Measurements from ENCODE around the gene TEX38. TPM values are rescaled to one million over a fixed set of nuclear protein-coding genes. Genes with fewer than 3 reads are reported as not detected.

Gene TEX38
- total and polyA plus RNA-seq, 2 donors = not detected

- H3K27ac ChIP-seq (ENCODE audit: low read depth) = no peak overlapping the region
- WGBS = 60% methylated on average over 2 of the region's 2 CpGs
- peaks cover 3% of the 10 kb centered on the region for H3K36me3 ChIP-seq (ENCODE audit: insufficient read depth)
- H3K4me3 ChIP-seq (ENCODE audit: low read depth, low read length) = no peak overlapping the region
- DNase-seq (ENCODE audit: extremely low spot score) = no peak
- no peaks in the 10 kb centered on the region for H3K4me1 ChIP-seq (ENCODE audit: insufficient read depth)
Observed at GRCh38 chr1:46665983-46666382, 5.7 kb upstream of the TEX38 start.

- peaks cover 3% of the 10 kb centered on the region for H3K36me3 ChIP-seq (ENCODE audit: insufficient read depth)
- DNase-seq (ENCODE audit: extremely low spot score) = no peak
- under 1% methylated on average over 96 of the region's 96 CpGs for WGBS
Observed at GRCh38 chr1:46667782-46668760, 3.6 kb upstream of the TEX38 start, which contains the start of gene ATPAF1. Gene ATPAF1 (minus strand): TSS chr1:46668364. CDS start chr1:46668322, 42 bp downstream.

GRCh38 chr1:46670134-46670533, 1.5 kb upstream of the TEX38 start:
- H3K4me3 ChIP-seq (ENCODE audit: low read depth, low read length) = no peak overlapping the region
- H3K36me3 ChIP-seq (ENCODE audit: insufficient read depth) = no peaks in the 10 kb centered on the region
- 90% methylated on average over 1 of the region's 1 CpG for WGBS
- DNase-seq (ENCODE audit: extremely low spot score) = no peak
- no peak overlapping the region for H3K27ac ChIP-seq (ENCODE audit: low read depth)
- H3K4me1 ChIP-seq (ENCODE audit: insufficient read depth) = no peaks in the 10 kb centered on the region

More at GRCh38 chr1:46667782-46668760, 3.6 kb upstream of the TEX38 start, which contains the start of gene ATPAF1:
- Histone ChIP-seq H3K4me1 (ENCODE audit: insufficient read depth) (no peaks in the 10 kb centered on the region), H3K27ac (ENCODE audit: low read depth) (peak within 1 kb of the TSS; percentile 44), H3K4me3 (ENCODE audit: low read depth, low read length) (peak within 1 kb of the TSS; percentile 94)

- DNase-seq (ENCODE audit: extremely low spot score) = no peak
- Histone ChIP-seq H3K36me3 (ENCODE audit: insufficient read depth) (no peaks in the 10 kb centered on the region), H3K4me3 (ENCODE audit: low read depth, low read length) (no peak overlapping the region), H3K27ac (ENCODE audit: low read depth) (no peak overlapping the region), H3K4me1 (ENCODE audit: insufficient read depth) (no peaks in the 10 kb centered on the region)
- WGBS = 75% methylated on average over 8 of the region's 8 CpGs
Observed at GRCh38 chr1:46672696-46673095, 1.0 kb downstream of the TEX38 start.

GRCh38 chr1:46673749-46674182, 2.1 kb downstream of the TEX38 start:
- Histone ChIP-seq H3K27ac (ENCODE audit: low read depth) (no peak overlapping the region), H3K36me3 (ENCODE audit: insufficient read depth) (no peaks in the 10 kb centered on the region), H3K4me1 (ENCODE audit: insufficient read depth) (no peaks in the 10 kb centered on the region), H3K4me3 (ENCODE audit: low read depth, low read length) (no peak overlapping the region)
- no peak for DNase-seq (ENCODE audit: extremely low spot score)
- 55% methylated on average over 4 of the region's 4 CpGs for WGBS

GRCh38 chr1:46675549-46676314, 4.1 kb downstream of the TEX38 start:
- DNase-seq (ENCODE audit: extremely low spot score) = no peak
- H3K36me3 ChIP-seq (ENCODE audit: insufficient read depth) = peaks cover 3% of the 10 kb centered on the region
- H3K27ac ChIP-seq (ENCODE audit: low read depth) = no peak overlapping the region
- WGBS = 84% methylated on average over 1 of the region's 1 CpG
- H3K4me3 ChIP-seq (ENCODE audit: low read depth, low read length) = no peak overlapping the region
- H3K4me1 ChIP-seq (ENCODE audit: insufficient read depth) = no peaks in the 10 kb centered on the region

GRCh38 chr1:46676531-46676930, 4.9 kb downstream of the TEX38 start:
- no peak for DNase-seq (ENCODE audit: extremely low spot score)
- Histone ChIP-seq H3K4me3 (ENCODE audit: low read depth, low read length) (no peak overlapping the region), H3K36me3 (ENCODE audit: insufficient read depth) (peaks cover 3% of the 10 kb centered on the region), H3K27ac (ENCODE audit: low read depth) (no peak overlapping the region), H3K4me1 (ENCODE audit: insufficient read depth) (no peaks in the 10 kb centered on the region)
- WGBS = 90% methylated on average over 1 of the region's 1 CpG

- no peak overlapping the region for H3K27ac ChIP-seq (ENCODE audit: low read depth)
- no peaks in the 10 kb centered on the region for H3K4me1 ChIP-seq (ENCODE audit: insufficient read depth)
- WGBS = 96% methylated on average over 1 of the region's 1 CpG
- H3K36me3 ChIP-seq (ENCODE audit: insufficient read depth) = peaks cover 3% of the 10 kb centered on the region
- H3K4me3 ChIP-seq (ENCODE audit: low read depth, low read length) = no peak overlapping the region
- DNase-seq (ENCODE audit: extremely low spot score) = no peak
Observed at GRCh38 chr1:46677339-46677738, 5.7 kb downstream of the TEX38 start.

GRCh38 chr1:46679789-46680573, 8.3 kb downstream of the TEX38 start:
- Histone ChIP-seq H3K27ac (ENCODE audit: low read depth) (no peak overlapping the region), H3K4me1 (ENCODE audit: insufficient read depth) (no peaks in the 10 kb centered on the region), H3K36me3 (ENCODE audit: insufficient read depth) (peaks cover 12% of the 10 kb centered on the region), H3K4me3 (ENCODE audit: low read depth, low read length) (no peak overlapping the region)
- 96% methylated on average over 6 of the region's 6 CpGs for WGBS
- DNase-seq (ENCODE audit: extremely low spot score) = no peak

GRCh38 chr1:46681333-46682034, 9.8 kb downstream of the TEX38 start:
- DNase-seq (ENCODE audit: extremely low spot score) = no peak
- 94% methylated on average over 1 of the region's 1 CpG for WGBS
- Histone ChIP-seq H3K4me1 (ENCODE audit: insufficient read depth) (no peaks in the 10 kb centered on the region), H3K36me3 (ENCODE audit: insufficient read depth) (peaks cover 12% of the 10 kb centered on the region), H3K27ac (ENCODE audit: low read depth) (no peak overlapping the region), H3K4me3 (ENCODE audit: low read depth, low read length) (no peak overlapping the region)

GRCh38 chr1:46682064-46682463, 10.4 kb downstream of the TEX38 start:
- Histone ChIP-seq H3K4me3 (ENCODE audit: low read depth, low read length) (no peak overlapping the region), H3K4me1 (ENCODE audit: insufficient read depth) (peaks cover 3% of the 10 kb centered on the region), H3K36me3 (ENCODE audit: insufficient read depth) (peaks cover 12% of the 10 kb centered on the region), H3K27ac (ENCODE audit: low read depth) (no peak overlapping the region)
- WGBS = 74% methylated on average over 1 of the region's 1 CpG
- DNase-seq (ENCODE audit: extremely low spot score) = no peak

GRCh38 chr1:46684670-46685069, 13.0 kb downstream of the TEX38 start:
- Histone ChIP-seq H3K27ac (ENCODE audit: low read depth) (no peak overlapping the region), H3K36me3 (ENCODE audit: insufficient read depth) (peaks cover 14% of the 10 kb centered on the region), H3K4me1 (ENCODE audit: insufficient read depth) (peaks cover 4% of the 10 kb centered on the region), H3K4me3 (ENCODE audit: low read depth, low read length) (no peak overlapping the region)
- WGBS = 97% methylated on average over 2 of the region's 2 CpGs
- DNase-seq (ENCODE audit: extremely low spot score) = no peak

All from urinary bladder (tissue), 4 donors.